HepG2 (cell line): ENCODE data around the gene DEDD2. TPM values are rescaled to one million over a fixed set of nuclear protein-coding genes. Genes with fewer than 3 reads are reported as not detected.
A peak's percentile ranks its signal among the peaks of the same experiment; 100 is the strongest.

Source experiments
- CENPX ChIP-seq: sonication (generic); formaldehyde crosslinking; IDR thresholded peaks from 2 replicates; pipeline ENCODE4 v1.9.0; 2021; ENCODE audit warnings: mild to moderate bottlenecking, missing genetic modification reagents, moderate library complexity
- HMG20B ChIP-seq: conservative IDR thresholded peaks from 2 replicates; pipeline ENCODE4 v1.6.1; 2016; ENCODE audit warnings: missing genetic modification reagents, missing compliant biosample characterization
- HNRNPK ChIP-seq: fragments of 200-400 bp; formaldehyde crosslinking; IDR thresholded peaks from 2 replicates; pipeline ENCODE4 v1.6.1; 2018; ENCODE audit warnings: low read length, low read depth, moderate library complexity, mild to moderate bottlenecking; ENCODE audit not compliant: poor library complexity, severe bottlenecking
- MXI1 ChIP-seq: IDR thresholded peaks from 3 replicates; pipeline ENCODE4 v1.6.1; 2012; ENCODE audit warnings: low read depth, low read length, inconsistent platforms, borderline replicate concordance
- PBX2 ChIP-seq: IDR thresholded peaks from 2 replicates; pipeline ENCODE4 v1.6.1; 2016; ENCODE audit warnings: control low read depth
- PPARG ChIP-seq: conservative IDR thresholded peaks from 2 replicates; pipeline ENCODE4 v1.6.1; 2016; ENCODE audit warnings: missing biosample characterization, missing genetic modification reagents
- REL ChIP-seq: sonication (generic); formaldehyde crosslinking; conservative IDR thresholded peaks from 2 replicates; pipeline ENCODE4 v1.8.0; 2022; ENCODE audit warnings: mild to moderate bottlenecking, missing genetic modification reagents, moderate library complexity
- SP140L ChIP-seq: sonication (generic); formaldehyde crosslinking; IDR thresholded peaks from 2 replicates; pipeline ENCODE4 v1.4.0; 2020; ENCODE audit warnings: missing genetic modification reagents, borderline replicate concordance
- THAP11 ChIP-seq: IDR thresholded peaks from 2 replicates; pipeline ENCODE4 v1.6.1; 2016; ENCODE audit warnings: missing biosample characterization, missing genetic modification reagents
- ZMYM4 ChIP-seq: sonication (generic); formaldehyde crosslinking; IDR thresholded peaks from 2 replicates; pipeline ENCODE4 v1.8.1; 2023; ENCODE audit warnings: mild to moderate bottlenecking, missing genetic modification reagents
- ZNF18 ChIP-seq: sonication (generic); formaldehyde crosslinking; IDR thresholded peaks from 2 replicates; pipeline ENCODE4 v1.8.0; 2022; ENCODE audit warnings: mild to moderate bottlenecking, missing genetic modification reagents; ENCODE audit not compliant: insufficient replicate concordance
- ZNF207 ChIP-seq: fragments of 450-650 bp; IDR thresholded peaks from 2 replicates; pipeline ENCODE4 v1.6.1; 2016; ENCODE audit warnings: antibody characterized with exemption, borderline replicate concordance
- ZNF414 ChIP-seq: sonication (generic); formaldehyde crosslinking; IDR thresholded peaks from 2 replicates; pipeline ENCODE4 v1.5.0; 2020; ENCODE audit warnings: missing genetic modification reagents
- ZNF431 ChIP-seq: sonication (generic); formaldehyde crosslinking; IDR thresholded peaks from 2 replicates; pipeline ENCODE4 v1.9.0; 2022; ENCODE audit warnings: missing genetic modification reagents, low read depth, mild to moderate bottlenecking, borderline replicate concordance
- ZNF607 ChIP-seq: sonication (generic); formaldehyde crosslinking; IDR thresholded peaks from 2 replicates; pipeline ENCODE4 v1.5.1; 2020; ENCODE audit warnings: missing genetic modification reagents, mild to moderate bottlenecking, borderline replicate concordance
- ZNF644 ChIP-seq: IDR thresholded peaks from 2 replicates; pipeline ENCODE4 v1.6.1; 2016; ENCODE audit warnings: low read depth
- polyA plus RNA-seq, 8 experiments: library from polyadenylated mRNA; depleted of rRNA in 3 of 8; stranded (reverse) in 7 of 8; unstranded in 1 of 8; fragments of >200 nt; fragmentation: Illumina TruSeq in 4 of 8; extraction: Trizol in 4 of 8; gene quantifications; 2 replicates each; pipeline versions ENCODE4 v1.2.1 to v1.2.3, GENCODE V29; 2011 to 2016; ENCODE audit warnings: low read depth in 4 of 8, missing spikeins in 1 of 8, mixed read lengths in 1 of 8; ENCODE audit not compliant: insufficient read depth in 1 of 8
- total RNA-seq, 5 experiments: library from RNA; depleted of rRNA; stranded (reverse); fragments of >200 nt; fragmentation: Illumina TruSeq; extraction: Trizol; gene quantifications; 2 replicates each; pipeline ENCODE4 v1.2.3, GENCODE V29; 2016; ENCODE audit warnings: low read depth in 1 of 5
- TF ChIP-seq, protein P1 (sequence below): sonication (generic); formaldehyde crosslinking; IDR thresholded peaks from 2 replicates; pipeline ENCODE4 v1.5.0; 2020; ENCODE audit warnings: mild to moderate bottlenecking, missing genetic modification reagents
- TF ChIP-seq, protein P2 (sequence below): sonication (generic); formaldehyde crosslinking; IDR thresholded peaks from 2 replicates; pipeline ENCODE4 v1.5.1; 2020; ENCODE audit warnings: mild to moderate bottlenecking, moderate library complexity, missing genetic modification reagents

DEDD2 gene
- total and polyA plus RNA-seq, 2 of the 13 experiments (the other 11 are each of a cell fraction or from before 2014, with no cell fraction given), result 19.2 to 24.7 TPM

GRCh38 chr19:42219812-42220750, 2.6 kb upstream of the DEDD2 start, which contains the start of gene ZNF526 (continued):
- TF ChIP-seq, protein P1, sequence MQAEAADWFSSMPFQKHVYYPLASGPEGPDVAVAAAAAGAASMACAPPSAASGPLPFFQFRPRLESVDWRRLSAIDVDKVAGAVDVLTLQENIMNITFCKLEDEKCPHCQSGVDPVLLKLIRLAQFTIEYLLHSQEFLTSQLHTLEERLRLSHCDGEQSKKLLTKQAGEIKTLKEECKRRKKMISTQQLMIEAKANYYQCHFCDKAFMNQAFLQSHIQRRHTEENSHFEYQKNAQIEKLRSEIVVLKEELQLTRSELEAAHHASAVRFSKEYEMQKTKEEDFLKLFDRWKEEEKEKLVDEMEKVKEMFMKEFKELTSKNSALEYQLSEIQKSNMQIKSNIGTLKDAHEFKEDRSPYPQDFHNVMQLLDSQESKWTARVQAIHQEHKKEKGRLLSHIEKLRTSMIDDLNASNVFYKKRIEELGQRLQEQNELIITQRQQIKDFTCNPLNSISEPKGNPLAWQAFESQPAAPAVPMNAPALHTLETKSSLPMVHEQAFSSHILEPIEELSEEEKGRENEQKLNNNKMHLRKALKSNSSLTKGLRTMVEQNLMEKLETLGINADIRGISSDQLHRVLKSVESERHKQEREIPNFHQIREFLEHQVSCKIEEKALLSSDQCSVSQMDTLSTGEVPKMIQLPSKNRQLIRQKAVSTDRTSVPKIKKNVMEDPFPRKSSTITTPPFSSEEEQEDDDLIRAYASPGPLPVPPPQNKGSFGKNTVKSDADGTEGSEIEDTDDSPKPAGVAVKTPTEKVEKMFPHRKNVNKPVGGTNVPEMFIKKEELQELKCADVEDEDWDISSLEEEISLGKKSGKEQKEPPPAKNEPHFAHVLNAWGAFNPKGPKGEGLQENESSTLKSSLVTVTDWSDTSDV (CRISPR knock-in tag), result 0 out of 2 replicates have a peak, but pooled peaks have one; percentile 60
- TF ChIP-seq ZNF644 (CRISPR knock-in tag) (0 out of 2 replicates have a peak, but pooled peaks have one; percentile 27), HNRNPK (peak; percentile 46), ZMYM4 (CRISPR knock-in tag) (peak; percentile 77), THAP11 (peak; percentile 95), SP140L (no peak), ZNF607 (CRISPR knock-in tag) (peak; percentile 76; the same call in 1 of the 2 replicates), ZNF431 (no peak), CENPX (CRISPR knock-in tag) (no peak), PPARG (no peak), ZNF414 (CRISPR knock-in tag) (no peak), ZNF18 (peak; percentile 71), ZNF207 (no peak), REL (CRISPR knock-in tag) (no peak), MXI1 (peak; percentile 90; the same call in 2 of the 3 replicates), HMG20B (CRISPR knock-in tag) (0 out of 2 replicates have a peak, but pooled peaks have one; percentile 47), PBX2 (CRISPR knock-in tag) (no peak)
- TF ChIP-seq, protein P2, sequence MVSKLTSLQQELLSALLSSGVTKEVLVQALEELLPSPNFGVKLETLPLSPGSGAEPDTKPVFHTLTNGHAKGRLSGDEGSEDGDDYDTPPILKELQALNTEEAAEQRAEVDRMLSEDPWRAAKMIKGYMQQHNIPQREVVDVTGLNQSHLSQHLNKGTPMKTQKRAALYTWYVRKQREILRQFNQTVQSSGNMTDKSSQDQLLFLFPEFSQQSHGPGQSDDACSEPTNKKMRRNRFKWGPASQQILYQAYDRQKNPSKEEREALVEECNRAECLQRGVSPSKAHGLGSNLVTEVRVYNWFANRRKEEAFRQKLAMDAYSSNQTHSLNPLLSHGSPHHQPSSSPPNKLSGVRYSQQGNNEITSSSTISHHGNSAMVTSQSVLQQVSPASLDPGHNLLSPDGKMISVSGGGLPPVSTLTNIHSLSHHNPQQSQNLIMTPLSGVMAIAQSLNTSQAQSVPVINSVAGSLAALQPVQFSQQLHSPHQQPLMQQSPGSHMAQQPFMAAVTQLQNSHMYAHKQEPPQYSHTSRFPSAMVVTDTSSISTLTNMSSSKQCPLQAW, result peak; percentile 85
